T-helper 1 cell treated with Interleukin-12 subunit alpha and Interleukin-12 subunit beta and Interleukin-4 antibody, amounts not matched to agents 30 ng/mL and 1 ng/mL, for 36 hours (primary cell): ENCODE measurements around the gene LYRM4. TPM values are rescaled to one million over a fixed set of nuclear protein-coding genes. Genes with fewer than 3 reads are reported as not detected.

ENCODE experiments used
- intact Hi-C: fragments of 100-400 bp; cut with micrococcal nuclease; formaldehyde crosslinking; loops from one replicate; pipeline ENCODE4 v1.15.1; 2024
- total RNA-seq: library from RNA; stranded (reverse); gene quantifications from 2 replicates; pipeline ENCODE4 v1.2.3, GENCODE V29; 2022

Gene LYRM4
- total RNA-seq, 1 donor from 2014 or later, result 25.8 TPM

DNA sequence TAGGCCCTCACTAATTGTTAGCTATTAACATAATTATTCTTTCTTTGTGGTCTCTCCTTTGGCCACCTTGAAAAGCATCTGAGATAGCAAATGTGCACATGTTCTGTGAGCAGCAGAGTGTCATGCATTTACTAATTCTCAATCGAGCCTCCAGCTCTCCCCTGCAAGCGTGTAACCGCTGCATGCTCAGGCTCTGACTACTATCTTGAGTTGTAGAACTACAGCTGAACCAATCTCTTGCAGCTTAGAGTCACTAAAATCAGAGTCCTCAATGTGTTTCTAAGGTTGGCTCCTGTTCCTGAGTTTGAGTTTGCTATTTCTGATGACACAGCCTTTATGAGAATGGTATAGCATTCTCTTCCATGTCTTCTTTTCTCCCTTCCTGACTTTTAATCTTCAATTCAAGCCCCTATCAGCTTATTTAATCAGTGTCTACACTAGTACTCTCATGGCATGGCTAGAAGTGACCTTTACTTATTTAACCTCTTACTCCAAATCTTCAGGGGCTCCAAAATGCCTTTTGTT lies 110.1 kb downstream of the LYRM4 start:
- intact Hi-C loops, result no loop called here

DNA sequence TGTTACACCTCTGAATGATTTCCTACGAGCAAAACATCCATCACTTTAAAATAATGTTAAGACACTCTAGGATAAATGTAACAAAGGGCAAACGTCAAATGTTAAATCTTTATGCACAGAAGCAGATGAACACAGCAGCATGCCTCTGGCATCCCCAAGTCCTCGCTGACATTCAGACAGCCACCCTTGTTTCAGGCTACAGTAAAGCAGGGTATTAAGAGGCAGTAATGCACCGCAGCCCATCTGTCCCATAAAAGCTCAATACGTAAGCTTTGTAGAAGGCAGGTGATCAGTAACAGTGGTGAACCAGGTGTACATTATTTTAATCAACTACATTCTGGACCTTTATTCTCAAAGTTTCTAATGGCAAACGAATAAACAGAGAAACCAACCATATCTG lies 110.9 kb downstream of the LYRM4 start:
- intact Hi-C loops, result no loop called here

DNA sequence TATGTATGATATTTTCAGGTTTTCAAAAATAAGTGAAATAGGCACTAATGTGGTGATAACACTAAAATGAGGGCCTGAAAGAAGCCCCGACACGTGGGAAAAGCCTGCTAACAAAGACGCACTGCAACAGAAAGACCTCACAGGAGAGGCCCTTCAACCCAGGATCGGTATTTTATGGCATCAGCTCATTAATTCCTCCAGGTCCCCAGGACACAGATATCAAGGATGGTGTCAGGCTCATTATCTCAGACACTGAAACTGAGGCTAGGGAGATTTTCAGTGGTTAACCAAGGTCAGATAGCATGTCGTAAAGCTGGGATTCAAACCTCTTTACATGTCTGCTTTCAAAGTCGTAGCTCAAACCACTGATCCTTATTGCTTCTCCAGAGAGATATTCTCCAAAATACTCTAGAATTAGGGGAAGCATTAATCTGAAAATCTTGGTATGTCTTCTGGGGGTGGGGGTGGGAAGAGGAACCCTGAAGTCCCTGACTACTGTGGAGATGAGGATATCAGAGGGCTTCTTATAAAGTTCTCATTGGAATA lies 111.5 kb downstream of the LYRM4 start:
- intact Hi-C loops, result no loop called here

GRCh38 chr6:5146398-5146797 lies 114.4 kb downstream of the LYRM4 start:
- intact Hi-C loops, result no loop called here

DNA sequence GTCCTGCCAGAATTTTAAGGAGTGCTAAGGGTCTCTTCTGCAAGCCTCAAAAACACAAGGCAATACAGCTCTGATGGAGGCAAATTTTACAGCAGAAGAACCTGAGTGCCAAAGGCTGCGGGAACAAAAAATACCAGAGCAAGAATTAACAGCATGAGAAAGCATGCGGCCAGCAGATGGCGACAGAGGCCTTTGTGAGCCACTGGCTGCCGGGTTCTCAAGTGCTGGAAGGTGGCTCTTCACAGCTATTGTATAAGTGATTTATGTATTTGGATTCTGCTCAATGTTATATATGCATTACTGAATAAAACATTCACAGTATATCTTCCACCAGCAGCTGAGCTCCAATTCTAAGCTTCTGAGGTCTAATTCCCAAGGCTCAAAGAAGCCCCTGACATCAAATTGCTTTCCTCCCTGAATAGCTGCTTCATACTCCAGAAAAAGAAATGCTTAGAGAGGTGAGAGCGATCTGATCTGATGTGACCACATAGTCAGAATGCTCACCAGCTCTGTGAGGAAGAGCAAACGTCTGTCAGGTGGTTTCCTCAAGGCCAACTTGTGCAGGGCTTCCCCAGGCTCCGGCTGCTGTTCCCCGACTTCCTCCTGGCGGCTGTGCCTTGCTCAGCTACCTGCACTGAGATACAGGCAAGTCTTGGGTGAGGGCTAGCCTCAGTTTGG lies 117.0 kb downstream of the LYRM4 start:
- intact Hi-C loops, result loop anchor here (1.0 to 5.0 kb wide), 10 partner anchors 31 to 989 kb away; partner anchors contain the start of gene LYRM4

GRCh38 chr6:5142915-5143314 lies 117.8 kb downstream of the LYRM4 start:
- intact Hi-C loops, result loop anchor here (1.0 to 5.0 kb wide), 10 partner anchors 31 to 989 kb away; partner anchors contain the start of gene LYRM4

DNA sequence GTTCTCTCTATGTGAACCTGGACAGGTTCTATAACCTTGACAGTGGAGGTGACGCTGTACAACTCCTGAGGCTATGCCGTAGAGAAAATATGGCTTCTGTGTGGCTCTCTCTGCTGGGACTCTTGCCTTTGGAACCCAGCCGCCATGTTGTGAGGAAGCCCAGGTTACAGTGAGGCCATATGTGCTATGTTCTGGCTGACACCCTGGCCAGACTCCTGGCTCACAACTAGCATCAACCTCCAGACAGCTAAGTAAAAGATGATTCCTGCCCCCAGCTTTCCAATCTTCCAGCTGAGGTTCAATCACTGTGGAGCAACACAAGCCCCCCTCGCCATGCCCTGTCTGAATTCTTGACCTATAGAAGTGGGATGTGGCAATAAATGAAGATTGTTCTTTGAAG lies 118.6 kb downstream of the LYRM4 start:
- intact Hi-C loops, result loop anchor here (5.0 kb wide), 2 partner anchors 330 to 990 kb away; no protein-coding TSS in a partner anchor

- intact Hi-C loops, result loop anchor here (5.0 kb wide), 2 partner anchors 331 to 991 kb away; no protein-coding TSS in a partner anchor
Observed at GRCh38 chr6:5141046-5141445, 119.7 kb downstream of the LYRM4 start.

GRCh38 chr6:5139828-5140771 lies 120.7 kb downstream of the LYRM4 start:
- intact Hi-C loops, result loop anchor here (5.0 kb wide), 2 partner anchors 332 to 992 kb away; no protein-coding TSS in a partner anchor

- intact Hi-C loops, result no loop called here
Observed at GRCh38 chr6:5138995-5139827, 121.5 kb downstream of the LYRM4 start.

GRCh38 chr6:5136851-5137250 lies 123.9 kb downstream of the LYRM4 start:
- intact Hi-C loops, result no loop called here

DNA sequence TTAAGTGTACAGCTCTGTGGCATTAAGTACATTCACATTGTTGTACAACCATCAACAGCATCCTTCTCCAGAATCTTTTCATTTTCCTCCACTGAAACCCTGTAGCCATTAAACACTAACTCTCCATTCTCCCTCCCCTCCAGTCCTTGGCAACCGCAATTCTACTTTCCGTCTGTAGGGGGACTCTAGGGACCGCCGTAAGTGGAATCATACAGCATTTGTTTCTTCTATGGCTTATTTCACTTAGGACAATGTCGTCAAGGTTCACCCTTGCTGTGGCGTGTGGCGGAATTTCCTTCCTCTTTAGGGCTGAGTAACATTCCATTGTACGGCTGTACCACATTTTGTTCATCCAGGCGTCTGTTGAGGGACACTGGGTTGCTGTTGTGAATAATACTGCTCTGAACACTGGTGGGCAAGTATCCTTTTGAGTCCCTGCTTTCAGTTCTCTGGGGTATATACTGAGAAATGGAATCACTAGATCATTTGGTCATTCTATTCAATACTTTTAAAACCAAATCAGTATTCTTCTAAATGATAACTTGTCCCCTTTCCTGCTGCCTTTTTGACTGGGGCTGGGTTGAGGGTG lies 124.9 kb downstream of the LYRM4 start:
- intact Hi-C loops, result no loop called here

DNA sequence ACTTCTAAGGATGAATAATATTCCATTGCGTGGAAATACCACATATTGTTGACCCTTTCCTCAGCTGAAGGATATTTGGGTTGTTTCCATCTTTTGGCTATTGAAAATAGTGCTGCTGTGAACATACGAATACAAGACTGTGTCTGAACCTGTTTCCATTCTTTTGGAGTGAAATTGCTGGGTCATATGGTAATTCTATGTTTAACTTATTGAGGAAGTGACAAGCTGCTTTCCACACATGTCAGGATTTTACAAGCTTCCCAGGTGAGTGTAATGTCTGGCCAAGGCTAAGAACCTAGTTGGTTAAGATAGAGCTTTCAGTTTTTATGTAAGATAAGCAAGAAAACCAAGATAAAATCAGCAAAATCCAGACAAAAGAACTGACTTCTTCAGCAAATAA lies 126.8 kb downstream of the LYRM4 start:
- intact Hi-C loops, result no loop called here

GRCh38 chr6:5132731-5133130 lies 128.0 kb downstream of the LYRM4 start:
- intact Hi-C loops, result no loop called here

DNA sequence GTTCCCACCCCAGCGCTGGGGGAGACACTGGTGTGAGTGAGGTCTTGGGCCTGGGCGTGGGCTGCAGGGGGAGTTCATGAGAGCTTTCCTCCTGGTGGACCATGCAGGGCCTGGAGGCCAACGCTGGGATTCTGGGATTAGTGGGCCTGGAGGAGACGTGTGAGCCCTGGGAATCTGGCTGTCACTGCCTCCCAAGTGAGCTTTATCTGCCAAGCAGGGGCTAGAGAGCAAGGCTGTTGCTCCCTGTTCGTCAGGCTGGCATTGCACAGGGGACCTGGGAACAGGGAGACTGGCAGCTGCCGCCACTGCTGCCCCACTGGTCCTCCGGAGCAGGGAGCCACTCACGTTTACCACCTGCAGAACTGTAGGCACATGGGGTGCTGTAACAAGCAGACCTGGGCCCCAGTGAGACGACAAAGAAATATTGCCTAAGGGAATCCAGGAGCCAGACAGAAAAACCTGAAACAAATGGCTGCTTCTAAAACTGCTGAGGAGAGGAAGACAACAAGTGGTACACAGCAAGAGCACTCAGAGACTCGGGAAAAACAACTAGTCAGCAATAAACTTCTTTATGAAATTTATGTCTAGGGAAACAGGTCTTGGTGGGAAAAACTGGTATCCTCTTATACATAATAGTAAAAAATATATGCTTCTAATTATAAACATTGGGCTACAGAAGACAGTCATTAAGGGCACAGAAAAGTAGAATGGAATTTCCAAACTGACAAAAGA lies 130.4 kb downstream of the LYRM4 start:
- intact Hi-C loops, result no loop called here

- intact Hi-C loops, result no loop called here
Observed at GRCh38 chr6:5128351-5128750, 132.4 kb downstream of the LYRM4 start.

- intact Hi-C loops, result no loop called here
Observed at GRCh38 chr6:5127106-5127687, 133.6 kb downstream of the LYRM4 start.

DNA sequence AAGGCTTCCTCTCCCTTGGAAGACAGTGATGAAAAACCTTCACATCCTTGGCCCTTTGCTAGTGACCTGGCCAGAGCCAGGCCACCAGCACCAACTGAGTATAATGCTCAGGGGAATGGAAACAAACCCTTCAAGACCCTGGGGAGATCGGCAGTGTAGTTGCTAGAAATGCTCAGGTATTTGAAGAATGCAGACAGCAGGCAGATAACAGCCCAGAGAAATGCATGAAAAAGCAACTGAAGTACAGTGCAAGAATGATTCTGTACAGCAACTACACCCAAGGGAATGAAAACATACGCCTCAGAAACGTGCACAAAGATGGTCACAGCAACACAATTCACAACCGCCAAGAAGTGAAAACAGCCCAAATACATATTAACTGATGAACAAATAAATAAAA lies 134.5 kb downstream of the LYRM4 start:
- intact Hi-C loops, result no loop called here
